HFFc6 (cell line): ENCODE results near the gene ENTPD6. TPM values are rescaled to one million over a fixed set of nuclear protein-coding genes. Genes with fewer than 3 reads are reported as not detected.
A peak's percentile ranks its signal among the peaks of the same experiment; 100 is the strongest.

Experiments used
- DNase-seq: peaks from one replicate; pipeline ENCODE4 v3.0.0-alpha.2; 2018
- H3K27ac Mint-ChIP-seq: 2 replicates; pipeline ENCODE4 v1.8.0; 2020; ENCODE audit warnings: mild to moderate bottlenecking, mixed read lengths
- H3K27me3 Mint-ChIP-seq: 2 replicates; pipeline ENCODE4 v1.8.0; 2021; ENCODE audit warnings: mild to moderate bottlenecking, moderate library complexity, mixed read lengths; ENCODE audit not compliant: insufficient read depth
- H3K36me3 Mint-ChIP-seq: 2 replicates; pipeline ENCODE4 v1.8.0; 2021; ENCODE audit warnings: low read depth, mixed read lengths
- H3K4me1 Mint-ChIP-seq: 2 replicates; pipeline ENCODE4 v1.8.0; 2020; ENCODE audit warnings: low read depth, mixed read lengths
- H3K4me3 Mint-ChIP-seq: 2 replicates; pipeline ENCODE4 v1.8.0; 2020; ENCODE audit warnings: mild to moderate bottlenecking, moderate library complexity, mixed read lengths
- H3K9me3 Mint-ChIP-seq: 2 replicates; pipeline ENCODE4 v1.8.0; 2020; ENCODE audit warnings: mild to moderate bottlenecking, mixed read lengths
- total RNA-seq, 6 experiments: library from RNA; stranded (reverse); fragmentation: NEBNext Ultra II Directional; extraction: Animal tissue kit (Norgen Biotek cat#: 25700); gene quantifications; 2 replicates in 1 of 6; 3 replicates in 5 of 6; pipeline ENCODE4 v1.2.3, GENCODE V29; 2021
- TF ChIP-seq, protein P1 (sequence below): fragments of 200-600 bp; sonication (generic); IDR thresholded peaks from 2 replicates; pipeline ENCODE4 v1.5.0; 2021; ENCODE audit warnings: antibody characterized with exemption, mild to moderate bottlenecking

The ENTPD6 gene
- total RNA-seq, 6 experiments from 2014 or later = 46.2 to 53.2 (median 51.6) TPM

DNA sequence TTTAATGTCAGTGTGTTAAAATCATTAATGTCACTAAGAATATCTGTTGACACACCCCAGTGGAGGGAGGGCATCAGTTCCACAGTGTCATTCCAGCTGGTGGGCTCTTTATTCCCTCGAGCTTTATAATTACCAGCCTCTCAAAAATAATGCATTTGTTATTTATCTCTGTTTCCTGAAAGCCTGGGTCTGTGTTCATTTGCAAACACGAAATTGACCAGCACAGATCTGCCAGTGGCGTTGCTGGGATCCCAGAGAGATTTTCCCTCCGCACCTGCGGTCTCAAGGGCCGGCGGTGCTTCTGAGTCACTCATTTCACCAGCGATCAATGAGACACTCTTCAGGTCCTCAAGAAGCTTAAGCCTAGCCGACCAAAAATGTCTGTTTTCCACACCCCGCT, 46.7 kb downstream of the ENTPD6 start:
- Mint-ChIP-seq H3K27me3 (peaks cover 3% of the 10 kb centered on the region; the same call in 1 of the 2 replicates), H3K36me3 (0 out of 2 replicates have a peak, but pooled peaks cover 4% of the 10 kb centered on the region), H3K4me1 (peaks cover 48% of the 10 kb centered on the region), H3K4me3 (no peak overlapping the region), H3K27ac (no peak overlapping the region), H3K9me3 (no peaks in the 10 kb centered on the region)
- TF ChIP-seq, protein P1, sequence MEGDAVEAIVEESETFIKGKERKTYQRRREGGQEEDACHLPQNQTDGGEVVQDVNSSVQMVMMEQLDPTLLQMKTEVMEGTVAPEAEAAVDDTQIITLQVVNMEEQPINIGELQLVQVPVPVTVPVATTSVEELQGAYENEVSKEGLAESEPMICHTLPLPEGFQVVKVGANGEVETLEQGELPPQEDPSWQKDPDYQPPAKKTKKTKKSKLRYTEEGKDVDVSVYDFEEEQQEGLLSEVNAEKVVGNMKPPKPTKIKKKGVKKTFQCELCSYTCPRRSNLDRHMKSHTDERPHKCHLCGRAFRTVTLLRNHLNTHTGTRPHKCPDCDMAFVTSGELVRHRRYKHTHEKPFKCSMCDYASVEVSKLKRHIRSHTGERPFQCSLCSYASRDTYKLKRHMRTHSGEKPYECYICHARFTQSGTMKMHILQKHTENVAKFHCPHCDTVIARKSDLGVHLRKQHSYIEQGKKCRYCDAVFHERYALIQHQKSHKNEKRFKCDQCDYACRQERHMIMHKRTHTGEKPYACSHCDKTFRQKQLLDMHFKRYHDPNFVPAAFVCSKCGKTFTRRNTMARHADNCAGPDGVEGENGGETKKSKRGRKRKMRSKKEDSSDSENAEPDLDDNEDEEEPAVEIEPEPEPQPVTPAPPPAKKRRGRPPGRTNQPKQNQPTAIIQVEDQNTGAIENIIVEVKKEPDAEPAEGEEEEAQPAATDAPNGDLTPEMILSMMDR = no peak
- DNase-seq = no peak

DNA sequence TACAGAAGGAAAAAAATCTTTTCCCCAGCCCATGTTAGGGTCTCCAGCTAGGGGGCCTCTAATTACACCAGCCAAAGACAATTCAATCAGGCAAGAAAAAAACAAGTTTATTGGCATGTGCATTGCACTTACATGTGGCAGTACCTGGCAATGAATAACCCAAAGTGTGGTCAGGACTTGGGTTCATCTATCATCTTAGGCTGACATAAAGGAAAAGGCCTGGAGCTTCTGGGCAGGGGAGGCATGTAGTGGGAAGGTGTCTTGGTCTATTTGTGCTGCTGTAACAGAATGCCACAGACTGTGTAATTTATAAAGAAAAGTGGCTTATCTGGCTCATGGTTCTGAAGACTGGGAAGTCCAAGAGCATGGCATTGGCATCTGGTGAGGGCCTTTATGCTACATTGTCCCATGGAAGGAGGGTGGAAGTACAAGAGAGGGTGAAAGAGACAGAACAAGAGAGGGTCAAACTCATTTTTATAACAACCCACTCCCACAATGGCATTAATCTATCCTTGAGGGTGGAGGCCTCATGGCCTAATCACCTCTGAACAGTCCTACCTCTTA, 48.0 kb downstream of the ENTPD6 start:
- peaks cover 37% of the 10 kb centered on the region for H3K4me1 Mint-ChIP-seq
- H3K36me3 Mint-ChIP-seq = 0 out of 2 replicates have a peak, but pooled peaks cover 4% of the 10 kb centered on the region
- H3K9me3 Mint-ChIP-seq = no peaks in the 10 kb centered on the region
- DNase-seq = no peak
- H3K27me3 Mint-ChIP-seq = peaks cover 3% of the 10 kb centered on the region; the same call in 1 of the 2 replicates
- no peak overlapping the region for H3K4me3 Mint-ChIP-seq
- no peak overlapping the region for H3K27ac Mint-ChIP-seq
- TF ChIP-seq, protein P1 = no peak

DNA sequence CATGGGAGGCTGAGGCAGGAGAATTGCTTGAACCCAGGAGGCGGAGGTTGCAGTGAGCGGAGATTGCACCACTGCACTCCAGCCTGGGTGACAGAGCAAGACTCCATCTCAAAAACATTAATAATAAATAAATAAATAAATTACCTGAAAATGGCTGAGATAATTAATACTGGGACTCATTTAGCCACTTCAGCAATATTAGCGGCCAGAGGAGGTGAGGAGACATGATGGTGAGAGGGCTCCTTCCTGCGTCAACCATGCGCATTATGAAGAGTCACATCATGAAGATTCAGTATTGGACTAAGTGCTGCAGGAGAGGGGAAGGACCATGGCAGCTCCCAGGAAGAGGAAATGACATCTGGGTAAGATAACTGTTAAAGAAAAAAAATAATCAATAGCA, 49.5 kb downstream of the ENTPD6 start:
- Mint-ChIP-seq H3K36me3 (peaks cover 4% of the 10 kb centered on the region; the same call in 1 of the 2 replicates), H3K27me3 (peaks cover 3% of the 10 kb centered on the region; the same call in 1 of the 2 replicates), H3K9me3 (no peaks in the 10 kb centered on the region), H3K4me3 (no peak overlapping the region), H3K27ac (no peak overlapping the region), H3K4me1 (peaks cover 41% of the 10 kb centered on the region)
- TF ChIP-seq, protein P1 = no peak
- no peak for DNase-seq

DNA sequence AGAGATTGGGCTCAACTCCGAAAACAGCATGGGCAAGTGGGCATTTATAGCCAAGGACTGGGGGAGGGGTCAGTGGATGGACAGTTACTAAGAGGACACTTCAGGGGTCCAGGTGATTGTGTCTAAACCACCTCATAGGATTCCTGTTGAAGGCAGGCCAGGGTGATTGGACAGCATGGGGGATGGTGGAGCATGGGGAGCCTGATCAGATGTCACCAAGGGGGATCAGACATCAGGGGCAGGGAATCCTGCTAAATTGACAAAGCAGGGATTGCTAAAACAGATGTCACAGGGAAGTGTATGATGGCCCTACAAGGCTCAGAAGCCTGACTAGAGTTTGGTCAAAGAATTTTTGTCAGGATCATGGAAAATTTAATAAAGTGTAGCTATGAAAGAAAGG, 49.9 kb downstream of the ENTPD6 start:
- peaks cover 3% of the 10 kb centered on the region; the same call in 1 of the 2 replicates for H3K27me3 Mint-ChIP-seq
- no peak for DNase-seq
- peaks cover 46% of the 10 kb centered on the region for H3K4me1 Mint-ChIP-seq
- no peak overlapping the region for H3K27ac Mint-ChIP-seq
- H3K36me3 Mint-ChIP-seq = peaks cover 6% of the 10 kb centered on the region; the same call in 1 of the 2 replicates
- no peak overlapping the region for H3K4me3 Mint-ChIP-seq
- H3K9me3 Mint-ChIP-seq = no peaks in the 10 kb centered on the region
- TF ChIP-seq, protein P1 = no peak

DNA sequence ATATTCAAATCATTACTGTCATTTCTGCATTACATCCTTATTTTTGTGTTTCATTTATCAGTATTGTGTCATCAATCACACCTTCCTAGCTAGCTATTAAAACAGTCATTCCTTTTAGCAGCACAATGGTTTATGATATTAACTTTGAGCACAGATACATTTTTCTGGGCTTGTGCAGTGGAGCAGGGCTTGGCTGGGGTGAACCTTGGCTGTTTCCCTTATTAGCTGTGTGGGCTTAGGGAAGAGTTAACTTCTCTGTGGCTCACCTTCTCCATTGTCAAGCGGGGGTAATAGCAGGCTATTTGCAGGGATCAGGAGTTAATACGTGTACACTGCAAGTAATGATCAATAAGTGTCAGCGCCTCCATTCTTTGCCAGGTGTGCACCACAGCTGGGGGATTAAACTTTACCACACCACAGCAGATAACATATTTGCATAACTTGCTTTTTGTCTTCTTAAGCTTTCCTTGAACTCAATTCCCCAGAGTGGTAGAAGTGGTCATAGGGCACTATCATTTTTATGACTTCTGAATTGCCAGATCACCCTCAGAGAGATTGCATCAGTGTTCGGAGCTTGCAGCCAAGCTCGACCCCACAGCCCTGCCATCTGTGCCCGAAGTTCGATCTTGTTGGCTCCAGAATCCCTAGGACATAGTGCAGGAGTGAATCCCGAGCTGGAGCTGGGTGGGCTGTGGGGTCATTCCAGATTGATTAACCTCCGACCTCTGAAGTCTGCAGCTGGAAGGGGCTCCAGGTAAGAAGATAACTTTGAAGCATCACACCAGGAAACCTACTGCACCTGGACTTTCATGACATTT, 50.9 kb downstream of the ENTPD6 start:
- Mint-ChIP-seq H3K9me3 (no peaks in the 10 kb centered on the region), H3K36me3 (peaks cover 15% of the 10 kb centered on the region; the same call in 1 of the 2 replicates), H3K27ac (no peak overlapping the region), H3K27me3 (peaks cover 3% of the 10 kb centered on the region; the same call in 1 of the 2 replicates), H3K4me1 (peaks cover 48% of the 10 kb centered on the region), H3K4me3 (peak overlapping the region; percentile 93; the same call in 1 of the 2 replicates)
- TF ChIP-seq, protein P1 = no peak
- no peak for DNase-seq
